MM.1S (cell line): ENCODE measurements around the gene EIF5.

Experiments used
- DNase-seq: peaks from one replicate; pipeline ENCODE4 v3.0.0-alpha.2; 2015
- H2AFZ ChIP-seq: fragments of 300-600 bp; sonication (generic); 2 replicates; pipeline ENCODE4 v1.6.0; 2016; ENCODE audit warnings: antibody characterized with exemption, low read length
- H3F3A ChIP-seq: fragments of 300-600 bp; sonication (generic); 2 replicates; pipeline ENCODE4 v1.6.1; 2016; ENCODE audit warnings: mild to moderate bottlenecking, antibody characterized with exemption, low read length, moderate library complexity, mixed read lengths; ENCODE audit not compliant: insufficient read depth
- H3K27ac ChIP-seq: fragments of 300-600 bp; sonication (generic); 2 replicates; pipeline ENCODE4 v1.5.1; 2016; ENCODE audit warnings: mild to moderate bottlenecking, low read length
- H3K27me3 ChIP-seq: fragments of 300-600 bp; sonication (generic); replicated peaks from 2 replicates; pipeline ENCODE4 v1.6.0; 2016; ENCODE audit warnings: low read length; ENCODE audit not compliant: insufficient read depth
- H3K36me3 ChIP-seq: fragments of 300-600 bp; sonication (generic); replicated peaks from 2 replicates; pipeline ENCODE4 v1.6.1; 2016; ENCODE audit warnings: mild to moderate bottlenecking, low read length, mixed read lengths; ENCODE audit not compliant: insufficient read depth
- H3K4me1 ChIP-seq: fragments of 300-600 bp; sonication (generic); 2 replicates; pipeline ENCODE4 v1.6.1; 2016; ENCODE audit warnings: low read length, mixed read lengths
- H3K4me2 ChIP-seq: fragments of 300-600 bp; sonication (generic); 2 replicates; pipeline ENCODE4 v1.6.0; 2016; ENCODE audit warnings: low read depth, low read length
- H3K4me3 ChIP-seq: fragments of 300-600 bp; sonication (generic); 2 replicates; pipeline ENCODE4 v1.5.1; 2016; ENCODE audit warnings: low read length, mixed read lengths
- H3K79me2 ChIP-seq: fragments of 300-600 bp; sonication (generic); 2 replicates; pipeline ENCODE4 v1.6.1; 2016; ENCODE audit warnings: mixed run types, low read length, mixed read lengths
- H3K9ac ChIP-seq: fragments of 300-600 bp; sonication (generic); 2 replicates; pipeline ENCODE4 v1.6.1; 2016; ENCODE audit warnings: low read length, mixed read lengths
- H3K9me2 ChIP-seq: fragments of 300-600 bp; sonication (generic); replicated peaks from 2 replicates; pipeline ENCODE4 v1.6.1; 2016; ENCODE audit warnings: mild to moderate bottlenecking, low read length, mixed read lengths; ENCODE audit not compliant: insufficient read depth
- H3K9me3 ChIP-seq: fragments of 300-600 bp; sonication (generic); replicated peaks from 2 replicates; pipeline ENCODE4 v1.6.1; 2016; ENCODE audit warnings: mild to moderate bottlenecking, low read length, mixed read lengths; ENCODE audit not compliant: insufficient read depth
- H4K20me1 ChIP-seq: fragments of 300-600 bp; sonication (generic); 2 replicates; pipeline ENCODE4 v1.6.1; 2016; ENCODE audit warnings: mild to moderate bottlenecking, low read length, moderate library complexity, mixed read lengths; ENCODE audit not compliant: insufficient read depth
- EZH2 ChIP-seq: fragments of 300-600 bp; sonication (generic); optimal IDR thresholded peaks from 2 replicates; pipeline ENCODE3; 2017; ENCODE audit warnings: low read depth, mild to moderate bottlenecking, antibody characterized with exemption, low read length, mixed read lengths
- EZH2phosphoT487 ChIP-seq: fragments of 300-600 bp; sonication (generic); IDR thresholded peaks from 2 replicates; pipeline ENCODE4 v1.6.1; 2018; ENCODE audit warnings: antibody characterized with exemption, low read length
- TF ChIP-seq, protein P1 (sequence below): fragments of 300-600 bp; sonication (generic); IDR thresholded peaks from 2 replicates; pipeline ENCODE4 v1.5.1; 2016; ENCODE audit warnings: antibody characterized with exemption, low read length, mixed read lengths

EIF5 gene

DNA sequence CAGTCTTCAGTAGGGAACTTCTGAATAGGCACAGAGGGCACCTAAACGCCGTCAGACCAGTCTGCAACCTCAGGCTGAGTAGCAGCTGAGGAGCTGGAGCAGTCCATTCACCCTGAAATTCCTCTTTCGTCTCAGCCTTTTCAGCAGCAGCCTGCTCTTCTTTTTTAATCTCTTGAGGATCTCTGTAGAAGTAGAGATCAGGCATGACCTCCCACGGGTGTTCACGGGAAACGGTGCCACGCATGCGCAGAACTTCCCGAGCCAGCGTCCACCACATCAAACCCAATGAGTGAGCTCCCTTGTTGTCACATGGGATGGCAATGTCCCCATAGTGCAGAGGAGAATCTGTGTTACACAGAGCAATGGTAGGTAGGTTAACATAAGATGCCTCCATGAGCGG, 40.1 kb downstream of the EIF5 start:
- TF ChIP-seq EZH2 (no peak), EZH2phosphoT487 (no peak)
- TF ChIP-seq, protein P1, sequence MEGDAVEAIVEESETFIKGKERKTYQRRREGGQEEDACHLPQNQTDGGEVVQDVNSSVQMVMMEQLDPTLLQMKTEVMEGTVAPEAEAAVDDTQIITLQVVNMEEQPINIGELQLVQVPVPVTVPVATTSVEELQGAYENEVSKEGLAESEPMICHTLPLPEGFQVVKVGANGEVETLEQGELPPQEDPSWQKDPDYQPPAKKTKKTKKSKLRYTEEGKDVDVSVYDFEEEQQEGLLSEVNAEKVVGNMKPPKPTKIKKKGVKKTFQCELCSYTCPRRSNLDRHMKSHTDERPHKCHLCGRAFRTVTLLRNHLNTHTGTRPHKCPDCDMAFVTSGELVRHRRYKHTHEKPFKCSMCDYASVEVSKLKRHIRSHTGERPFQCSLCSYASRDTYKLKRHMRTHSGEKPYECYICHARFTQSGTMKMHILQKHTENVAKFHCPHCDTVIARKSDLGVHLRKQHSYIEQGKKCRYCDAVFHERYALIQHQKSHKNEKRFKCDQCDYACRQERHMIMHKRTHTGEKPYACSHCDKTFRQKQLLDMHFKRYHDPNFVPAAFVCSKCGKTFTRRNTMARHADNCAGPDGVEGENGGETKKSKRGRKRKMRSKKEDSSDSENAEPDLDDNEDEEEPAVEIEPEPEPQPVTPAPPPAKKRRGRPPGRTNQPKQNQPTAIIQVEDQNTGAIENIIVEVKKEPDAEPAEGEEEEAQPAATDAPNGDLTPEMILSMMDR: no peak
- Histone ChIP-seq H3K4me2 (no peak overlapping the region), H3F3A (no peaks in the 10 kb centered on the region), H3K9me3 (no peaks in the 10 kb centered on the region), H3K79me2 (no peaks in the 10 kb centered on the region), H3K9me2 (no peaks in the 10 kb centered on the region), H3K36me3 (no peaks in the 10 kb centered on the region), H4K20me1 (no peaks in the 10 kb centered on the region), H3K27me3 (no peaks in the 10 kb centered on the region), H2AFZ (no peak overlapping the region), H3K4me3 (no peak overlapping the region), H3K27ac (no peak overlapping the region), H3K9ac (no peak overlapping the region), H3K4me1 (no peaks in the 10 kb centered on the region)
- DNase-seq: no peak

GRCh38 chr14:103377522-103378037, 43.5 kb downstream of the EIF5 start:
- Histone ChIP-seq H3K27ac (no peak overlapping the region), H3K9ac (no peak overlapping the region), H3K4me2 (no peak overlapping the region), H3K27me3 (no peaks in the 10 kb centered on the region), H3K4me3 (no peak overlapping the region), H3K36me3 (no peaks in the 10 kb centered on the region), H3K79me2 (no peaks in the 10 kb centered on the region), H3K9me2 (no peaks in the 10 kb centered on the region), H4K20me1 (no peaks in the 10 kb centered on the region), H3F3A (no peaks in the 10 kb centered on the region), H2AFZ (no peak overlapping the region), H3K9me3 (no peaks in the 10 kb centered on the region), H3K4me1 (no peaks in the 10 kb centered on the region)
- no peak for DNase-seq
- no peak for TF ChIP-seq EZH2
- TF ChIP-seq EZH2phosphoT487: no peak
- TF ChIP-seq, protein P1: no peak

DNA sequence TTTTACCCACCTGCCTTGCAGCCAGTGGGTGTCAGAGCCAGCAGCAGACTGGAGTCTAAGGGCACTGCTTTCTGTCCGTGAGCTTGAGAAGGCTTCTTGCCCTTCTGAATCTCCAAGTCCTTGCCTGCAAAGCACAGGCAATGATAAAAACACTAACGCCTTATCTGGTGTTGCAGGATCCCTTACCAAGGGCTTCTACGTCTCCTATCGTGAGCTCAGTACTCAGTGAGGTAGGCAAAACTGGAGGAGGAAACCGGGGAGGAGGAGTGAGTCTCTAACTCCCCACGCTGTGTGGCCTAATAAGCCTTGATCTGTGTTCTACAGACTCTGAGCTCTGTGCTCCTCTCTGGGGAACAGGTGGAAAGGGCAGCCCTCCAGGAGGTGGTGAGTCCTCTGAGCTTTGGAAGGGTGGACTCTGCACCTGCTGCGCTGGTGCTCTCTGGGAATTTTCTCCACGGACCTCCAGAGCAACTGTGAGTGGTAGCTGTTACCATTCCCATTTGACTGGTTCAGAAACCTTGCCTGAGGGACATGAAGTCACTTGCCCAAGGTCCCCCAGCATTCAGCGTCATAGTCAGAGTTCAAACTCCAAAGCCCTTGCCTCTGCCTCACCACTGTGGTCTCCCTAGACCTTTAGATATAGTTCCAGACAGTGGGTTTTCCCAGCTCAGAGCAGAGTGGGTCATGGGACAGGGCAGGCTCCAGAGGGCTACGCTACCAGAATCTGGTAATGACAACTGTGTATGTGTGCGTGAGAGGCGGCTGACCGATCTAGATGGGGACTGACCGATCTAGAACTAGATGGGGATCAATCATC, 44.2 kb downstream of the EIF5 start:
- Histone ChIP-seq H3F3A (no peaks in the 10 kb centered on the region), H3K9me3 (no peaks in the 10 kb centered on the region), H3K27ac (no peak overlapping the region), H3K4me3 (no peak overlapping the region), H3K27me3 (no peaks in the 10 kb centered on the region), H3K36me3 (no peaks in the 10 kb centered on the region), H3K4me2 (no peak overlapping the region), H3K9me2 (no peaks in the 10 kb centered on the region), H2AFZ (no peak overlapping the region), H3K79me2 (no peaks in the 10 kb centered on the region), H4K20me1 (no peaks in the 10 kb centered on the region), H3K4me1 (no peaks in the 10 kb centered on the region), H3K9ac (no peak overlapping the region)
- TF ChIP-seq EZH2 (no peak), EZH2phosphoT487 (no peak)
- TF ChIP-seq, protein P1: no peak
- no peak for DNase-seq
